Jurkat, Clone E6-1 (cell line): Measurements from ENCODE around the gene CAPN8.
"Not testable (repeated sequence)": the region's sequence is repeated elsewhere in the genome, so short reads cannot be mapped to it uniquely, and the experiment has no call there.

Experiments used
- DNase-seq: peaks from one replicate; pipeline ENCODE4 v3.0.0-alpha.2; 2011; ENCODE audit warnings: low read depth, low spot score
- H3K4me3 ChIP-seq: 2 replicates; pipeline ENCODE4 v1.5.1; 2011; ENCODE audit warnings: mild to moderate bottlenecking, low read length, control low read depth, moderate library complexity

The CAPN8 gene

GRCh38 chr1:223545343-223545742 is 120.2 kb downstream of the CAPN8 start:
- no peak for DNase-seq
- H3K4me3 ChIP-seq, result no peak overlapping the region

- H3K4me3 ChIP-seq, result no peak overlapping the region
- DNase-seq, result no peak
These were observed 121.9 kb downstream of the CAPN8 start for GRCh38 chr1:223543560-223543959.

GRCh38 chr1:223542831-223543230 is 122.7 kb downstream of the CAPN8 start:
- no peak overlapping the region for H3K4me3 ChIP-seq
- no peak for DNase-seq

GRCh38 chr1:223540485-223541106 is 124.9 kb downstream of the CAPN8 start:
- no peak overlapping the region for H3K4me3 ChIP-seq
- no peak for DNase-seq

GRCh38 chr1:223539750-223540149 is 125.8 kb downstream of the CAPN8 start:
- H3K4me3 ChIP-seq, result no peak overlapping the region
- DNase-seq, result no peak

GRCh38 chr1:223538981-223539380 is 126.5 kb downstream of the CAPN8 start:
- H3K4me3 ChIP-seq, result no peak overlapping the region
- no peak for DNase-seq

GRCh38 chr1:223535319-223535718 is 130.2 kb downstream of the CAPN8 start:
- no peak overlapping the region for H3K4me3 ChIP-seq
- no peak for DNase-seq

GRCh38 chr1:223534677-223535076 is 130.8 kb downstream of the CAPN8 start:
- DNase-seq, result no peak

GRCh38 chr1:223533708-223534107 is 131.8 kb downstream of the CAPN8 start:
- no peak overlapping the region for H3K4me3 ChIP-seq
- no peak for DNase-seq

More at GRCh38 chr1:223534677-223535076, 130.8 kb downstream of the CAPN8 start:
- no peak overlapping the region for H3K4me3 ChIP-seq

- peak; percentile 63 for DNase-seq
- no peak overlapping the region for H3K4me3 ChIP-seq
These were observed 133.7 kb downstream of the CAPN8 start for GRCh38 chr1:223531742-223532341.

GRCh38 chr1:223525957-223526356 is 139.5 kb downstream of the CAPN8 start:
- DNase-seq, result no peak
- no peak overlapping the region for H3K4me3 ChIP-seq

- no peak overlapping the region for H3K4me3 ChIP-seq
- DNase-seq, result no peak
These were observed 140.0 kb downstream of the CAPN8 start for GRCh38 chr1:223525546-223525945.

- no peak overlapping the region for H3K4me3 ChIP-seq
- no peak for DNase-seq
These were observed 140.5 kb downstream of the CAPN8 start for GRCh38 chr1:223524930-223525451.

- no peak overlapping the region for H3K4me3 ChIP-seq
- DNase-seq, result no peak
These were observed 144.4 kb downstream of the CAPN8 start for GRCh38 chr1:223521150-223521549.

- no peak overlapping the region for H3K4me3 ChIP-seq
- DNase-seq, result no peak
These were observed 145.3 kb downstream of the CAPN8 start for GRCh38 chr1:223520200-223520599.

GRCh38 chr1:223519116-223519515 is 146.4 kb downstream of the CAPN8 start:
- DNase-seq, result no peak
- H3K4me3 ChIP-seq, result no peak overlapping the region

- not testable (repeated sequence) for H3K4me3 ChIP-seq, DNase-seq
These were observed 146.9 kb downstream of the CAPN8 start for GRCh38 chr1:223518553-223518952.

GRCh38 chr1:223515926-223516325 is 149.6 kb downstream of the CAPN8 start:
- DNase-seq, result no peak
- H3K4me3 ChIP-seq, result no peak overlapping the region

- H3K4me3 ChIP-seq, result no peak overlapping the region
- peak; percentile 76 for DNase-seq
These were observed 150.1 kb downstream of the CAPN8 start for GRCh38 chr1:223515421-223515820.

GRCh38 chr1:223514644-223515043 is 150.9 kb downstream of the CAPN8 start:
- no peak overlapping the region for H3K4me3 ChIP-seq
- DNase-seq, result peak; percentile 76

GRCh38 chr1:223513309-223513708 is 152.2 kb downstream of the CAPN8 start:
- H3K4me3 ChIP-seq, result no peak overlapping the region
- DNase-seq, result no peak
